GM12865 (cell line): ENCODE data around the gene CLEC4C.
A peak's percentile ranks its signal among the peaks of the same experiment; 100 is the strongest.
"Not testable (repeated sequence)": the region's sequence is repeated elsewhere in the genome, so short reads cannot be mapped to it uniquely, and the experiment has no call there.

Experiments used
- DNase-seq: peaks from one replicate; pipeline ENCODE4 v3.0.0; 2010; ENCODE audit warnings: low read depth
- H3K4me3 ChIP-seq: 2 replicates; pipeline ENCODE4 v1.5.1; 2011; ENCODE audit warnings: mild to moderate bottlenecking, low read depth, low read length, control low read depth
- TF ChIP-seq, protein P1 (sequence below): IDR thresholded peaks from 2 replicates; pipeline ENCODE4 v1.5.1; 2011; ENCODE audit warnings: low read length, control low read depth, low read depth, inconsistent platforms; ENCODE audit not compliant: insufficient read depth; ENCODE audit errors: missing control alignments

CLEC4C gene, protein sequence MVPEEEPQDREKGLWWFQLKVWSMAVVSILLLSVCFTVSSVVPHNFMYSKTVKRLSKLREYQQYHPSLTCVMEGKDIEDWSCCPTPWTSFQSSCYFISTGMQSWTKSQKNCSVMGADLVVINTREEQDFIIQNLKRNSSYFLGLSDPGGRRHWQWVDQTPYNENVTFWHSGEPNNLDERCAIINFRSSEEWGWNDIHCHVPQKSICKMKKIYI

DNA sequence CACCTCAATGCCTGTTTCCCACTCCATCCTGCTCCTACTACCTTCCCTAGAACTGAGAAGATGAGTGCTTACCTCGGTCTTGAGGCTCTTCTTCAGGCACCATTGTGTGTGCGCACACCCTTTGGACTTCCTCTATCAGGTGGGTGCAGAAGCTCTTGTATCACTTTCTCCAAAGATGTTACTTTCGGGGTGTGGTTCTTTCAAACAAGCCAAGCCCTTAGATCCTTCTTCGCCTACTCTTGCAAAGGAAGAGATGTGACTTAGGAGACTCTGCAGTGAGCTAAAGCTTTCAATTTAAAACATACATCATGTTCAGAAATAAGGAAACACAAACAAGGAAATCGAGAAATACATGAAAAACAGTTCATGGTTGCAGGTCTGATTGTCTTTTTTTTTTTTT, at the start of gene CLEC4C:
CLEC4C (minus strand) TSS at position 130 of the 400 bp plus-strand sequence; CDS start at position 103, 27 bp downstream.
- H3K4me3 ChIP-seq = no peak within 1 kb of the TSS
- DNase-seq = peak; percentile 51
- TF ChIP-seq, protein P1, sequence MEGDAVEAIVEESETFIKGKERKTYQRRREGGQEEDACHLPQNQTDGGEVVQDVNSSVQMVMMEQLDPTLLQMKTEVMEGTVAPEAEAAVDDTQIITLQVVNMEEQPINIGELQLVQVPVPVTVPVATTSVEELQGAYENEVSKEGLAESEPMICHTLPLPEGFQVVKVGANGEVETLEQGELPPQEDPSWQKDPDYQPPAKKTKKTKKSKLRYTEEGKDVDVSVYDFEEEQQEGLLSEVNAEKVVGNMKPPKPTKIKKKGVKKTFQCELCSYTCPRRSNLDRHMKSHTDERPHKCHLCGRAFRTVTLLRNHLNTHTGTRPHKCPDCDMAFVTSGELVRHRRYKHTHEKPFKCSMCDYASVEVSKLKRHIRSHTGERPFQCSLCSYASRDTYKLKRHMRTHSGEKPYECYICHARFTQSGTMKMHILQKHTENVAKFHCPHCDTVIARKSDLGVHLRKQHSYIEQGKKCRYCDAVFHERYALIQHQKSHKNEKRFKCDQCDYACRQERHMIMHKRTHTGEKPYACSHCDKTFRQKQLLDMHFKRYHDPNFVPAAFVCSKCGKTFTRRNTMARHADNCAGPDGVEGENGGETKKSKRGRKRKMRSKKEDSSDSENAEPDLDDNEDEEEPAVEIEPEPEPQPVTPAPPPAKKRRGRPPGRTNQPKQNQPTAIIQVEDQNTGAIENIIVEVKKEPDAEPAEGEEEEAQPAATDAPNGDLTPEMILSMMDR = no peak

DNA sequence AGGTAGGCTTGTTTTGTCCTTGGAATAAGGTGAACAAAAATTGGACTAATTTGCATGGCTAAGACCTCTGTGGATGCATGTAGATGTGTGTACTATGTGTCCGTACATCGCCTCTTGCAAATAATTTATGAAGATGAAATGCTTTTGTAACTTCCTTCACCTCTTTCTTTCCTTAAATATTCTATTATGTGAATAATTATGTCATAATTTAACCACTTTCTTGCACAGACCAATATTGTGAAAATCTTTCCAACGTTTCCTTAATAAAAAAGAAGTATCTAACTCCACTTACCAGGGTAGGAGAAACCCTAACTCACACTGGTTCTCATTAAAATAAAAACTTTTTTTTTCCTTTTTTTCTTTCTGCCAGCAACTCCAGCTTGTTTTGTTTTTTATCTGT, 46.0 kb upstream of the CLEC4C start:
- TF ChIP-seq, protein P1 = no peak
- DNase-seq = no peak
- H3K4me3 ChIP-seq = no peak overlapping the region

DNA sequence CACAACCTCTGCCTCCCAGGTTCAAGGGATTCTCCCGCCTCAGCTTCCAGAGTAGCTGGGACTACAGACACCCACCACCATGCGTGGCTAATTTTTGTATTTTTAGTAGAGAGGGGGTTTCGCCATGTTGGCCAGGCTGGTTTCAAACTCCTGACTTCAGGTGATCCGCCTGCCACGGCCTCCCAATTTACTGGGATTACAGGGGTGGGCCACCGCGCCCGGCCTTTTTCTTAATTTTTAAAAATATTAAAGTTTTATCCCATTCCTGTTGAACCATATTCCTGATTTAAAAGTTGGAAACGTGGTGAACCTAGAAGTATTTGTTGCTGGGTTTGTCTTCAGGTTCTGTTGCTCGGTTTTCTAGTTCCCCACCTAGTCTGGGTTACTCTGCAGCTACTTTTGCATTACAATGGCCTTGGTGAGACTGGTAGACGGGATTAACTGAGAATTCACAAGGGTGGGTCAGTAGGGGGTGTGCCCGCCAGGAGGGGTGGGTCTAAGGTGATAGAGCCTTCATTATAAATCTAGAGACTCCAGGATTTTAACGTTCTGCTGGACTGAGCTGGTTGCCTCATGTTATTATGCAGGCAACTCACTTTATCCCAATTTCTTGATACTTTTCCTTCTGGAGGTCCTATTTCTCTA, 41.8 kb upstream of the CLEC4C start, which contains the start of gene NANOG:
NANOG (plus strand) TSS at position 519 of the 645 bp plus-strand sequence. CDS start 213 bp downstream, outside the sequence.
- not testable (repeated sequence) for DNase-seq, H3K4me3 ChIP-seq

DNA sequence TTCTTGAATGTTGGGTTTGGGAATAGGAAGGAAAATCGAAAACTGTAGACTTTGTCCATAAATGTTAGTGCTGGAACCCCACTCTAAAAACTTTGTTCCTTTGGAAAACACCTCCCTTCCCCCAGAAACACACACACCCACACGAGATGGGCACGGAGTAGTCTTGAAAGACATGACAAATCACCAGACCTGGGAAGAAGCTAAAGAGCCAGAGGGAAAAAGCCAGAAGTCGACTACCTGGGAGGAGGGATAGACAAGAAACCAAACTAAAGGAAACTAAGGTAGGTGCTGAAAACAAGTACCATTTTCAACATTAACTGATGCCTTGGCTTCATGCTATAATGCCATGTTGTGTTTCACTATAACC, 41.1 kb upstream of the CLEC4C start:
- DNase-seq = no peak
- TF ChIP-seq, protein P1 = no peak
- H3K4me3 ChIP-seq = no peak overlapping the region

DNA sequence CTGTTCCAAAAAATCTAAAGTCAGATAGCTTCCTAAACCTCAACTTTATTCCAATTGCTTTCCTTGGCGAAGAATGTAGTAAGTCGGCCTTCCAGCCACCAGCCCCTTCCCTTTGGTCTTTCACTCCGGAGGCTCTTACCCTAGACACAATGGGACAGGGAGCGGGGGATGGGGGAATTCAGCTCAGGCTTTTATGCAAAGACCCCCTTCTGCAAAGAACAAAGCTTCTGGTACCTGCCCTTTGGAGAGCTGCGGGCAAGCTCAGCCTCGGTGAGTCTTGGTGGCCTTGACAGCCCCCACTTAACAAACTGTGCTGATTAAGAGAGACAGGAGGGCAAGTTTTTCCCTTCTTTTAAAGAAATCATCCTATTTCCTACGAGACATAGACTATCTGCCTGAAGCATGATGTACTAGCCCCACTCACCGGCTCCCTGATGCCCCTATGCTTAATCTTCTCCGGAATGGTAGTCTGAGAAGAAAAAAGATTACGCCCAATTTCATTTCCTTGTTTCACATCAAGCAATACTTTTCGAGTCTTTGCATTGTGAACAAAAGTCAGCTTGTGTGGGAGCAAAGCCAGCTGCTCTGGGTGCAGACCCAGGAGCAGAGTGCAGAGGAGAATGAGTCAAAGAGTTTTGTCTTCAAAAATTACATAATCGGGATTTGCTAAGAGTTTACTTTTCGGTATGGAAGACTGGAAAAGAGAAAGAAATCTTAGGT, 40.6 kb upstream of the CLEC4C start:
- DNase-seq = no peak
- H3K4me3 ChIP-seq = no peak overlapping the region
- TF ChIP-seq, protein P1 = no peak

DNA sequence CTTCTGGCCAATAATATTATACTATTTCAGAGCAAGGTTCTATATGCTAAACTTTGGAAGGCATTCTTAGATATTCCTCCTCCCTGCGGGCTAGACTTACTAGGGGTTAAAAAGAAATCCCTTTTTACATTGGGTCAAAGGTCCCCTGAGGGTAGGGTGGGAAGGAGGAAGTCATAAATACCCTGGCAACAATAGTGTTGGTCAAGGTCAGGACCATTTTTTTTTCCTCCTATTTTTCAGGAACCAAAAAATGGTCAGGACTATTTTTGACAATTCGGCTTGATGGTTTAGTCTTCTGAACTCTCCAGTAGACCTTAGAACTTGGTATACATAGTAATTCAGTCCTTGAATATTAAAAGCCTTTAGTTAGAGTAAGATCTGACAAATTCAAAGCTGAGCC, 37.5 kb upstream of the CLEC4C start:
- DNase-seq = no peak
- TF ChIP-seq, protein P1 = no peak

DNA sequence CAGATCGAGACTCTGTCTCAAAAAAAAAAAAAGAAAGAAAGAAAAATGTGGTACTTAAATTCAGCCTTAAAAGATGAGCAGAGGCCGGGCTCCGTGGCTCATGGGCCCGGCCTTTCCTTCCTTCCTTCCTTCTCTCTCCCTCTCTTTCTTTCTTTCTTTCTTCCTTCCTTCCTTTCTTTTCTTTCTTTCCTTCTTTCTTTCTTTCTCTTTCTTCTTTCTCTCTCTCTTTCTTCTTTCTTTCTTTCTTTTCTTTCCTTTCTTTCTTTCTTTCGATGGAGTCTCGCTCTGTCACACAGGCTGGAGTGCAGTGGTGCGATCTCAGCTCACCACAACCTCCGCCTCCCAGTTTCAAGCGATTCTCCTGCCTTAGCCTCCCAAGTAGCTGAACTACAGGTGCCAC, 36.3 kb upstream of the CLEC4C start:
- DNase-seq, H3K4me3 ChIP-seq: not testable (repeated sequence)

More for the DNA sequence above, 37.5 kb upstream of the CLEC4C start:
- no peak overlapping the region for H3K4me3 ChIP-seq
